ENCODE data around the gene TRAPPC4. TPM values are rescaled to one million over a fixed set of nuclear protein-coding genes. Genes with fewer than 3 reads are reported as not detected.

TRAPPC4 gene
- total RNA-seq, 2 donors from 2014 or later = 72.6 to 73.2 TPM

DNA sequence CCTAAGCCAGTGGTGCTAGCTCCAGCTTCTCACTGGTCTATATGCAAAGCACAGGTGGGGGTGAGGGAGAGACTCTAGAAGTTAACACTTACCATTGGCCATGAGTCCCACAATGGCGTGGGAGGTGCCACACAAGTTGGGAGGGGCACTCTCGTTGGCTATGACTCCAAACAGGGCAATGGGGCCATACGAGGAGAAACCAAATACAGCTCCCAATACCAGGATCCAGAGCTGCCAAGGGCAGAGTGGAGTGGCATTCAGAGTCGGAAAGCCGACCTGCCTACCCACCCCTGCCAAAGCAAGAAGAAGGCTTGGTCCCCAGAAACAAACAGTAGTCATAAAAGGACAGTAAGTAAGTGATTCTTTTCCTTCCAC lies 6.5 kb downstream of the TRAPPC4 start:
- Histone ChIP-seq H3K36me3 (no peaks in the 10 kb centered on the region), H3K27me3 (no peaks in the 10 kb centered on the region), H3K9me3 (no peaks in the 10 kb centered on the region), H3K27ac (no peak overlapping the region), H3K4me1 (peaks cover 7% of the 10 kb centered on the region), H3K4me3 (no peak overlapping the region), H3K9ac (ENCODE audit: low read depth in 2 of 2, low read length in 2 of 2) (no peak overlapping the region)
- intact Hi-C loops (cut with DNase I) = no loop called here
- TF ChIP-seq, protein P1, sequence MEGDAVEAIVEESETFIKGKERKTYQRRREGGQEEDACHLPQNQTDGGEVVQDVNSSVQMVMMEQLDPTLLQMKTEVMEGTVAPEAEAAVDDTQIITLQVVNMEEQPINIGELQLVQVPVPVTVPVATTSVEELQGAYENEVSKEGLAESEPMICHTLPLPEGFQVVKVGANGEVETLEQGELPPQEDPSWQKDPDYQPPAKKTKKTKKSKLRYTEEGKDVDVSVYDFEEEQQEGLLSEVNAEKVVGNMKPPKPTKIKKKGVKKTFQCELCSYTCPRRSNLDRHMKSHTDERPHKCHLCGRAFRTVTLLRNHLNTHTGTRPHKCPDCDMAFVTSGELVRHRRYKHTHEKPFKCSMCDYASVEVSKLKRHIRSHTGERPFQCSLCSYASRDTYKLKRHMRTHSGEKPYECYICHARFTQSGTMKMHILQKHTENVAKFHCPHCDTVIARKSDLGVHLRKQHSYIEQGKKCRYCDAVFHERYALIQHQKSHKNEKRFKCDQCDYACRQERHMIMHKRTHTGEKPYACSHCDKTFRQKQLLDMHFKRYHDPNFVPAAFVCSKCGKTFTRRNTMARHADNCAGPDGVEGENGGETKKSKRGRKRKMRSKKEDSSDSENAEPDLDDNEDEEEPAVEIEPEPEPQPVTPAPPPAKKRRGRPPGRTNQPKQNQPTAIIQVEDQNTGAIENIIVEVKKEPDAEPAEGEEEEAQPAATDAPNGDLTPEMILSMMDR (IDR thresholded peaks at IDR 0.05) = no peak
- no peak for DNase-seq

DNA sequence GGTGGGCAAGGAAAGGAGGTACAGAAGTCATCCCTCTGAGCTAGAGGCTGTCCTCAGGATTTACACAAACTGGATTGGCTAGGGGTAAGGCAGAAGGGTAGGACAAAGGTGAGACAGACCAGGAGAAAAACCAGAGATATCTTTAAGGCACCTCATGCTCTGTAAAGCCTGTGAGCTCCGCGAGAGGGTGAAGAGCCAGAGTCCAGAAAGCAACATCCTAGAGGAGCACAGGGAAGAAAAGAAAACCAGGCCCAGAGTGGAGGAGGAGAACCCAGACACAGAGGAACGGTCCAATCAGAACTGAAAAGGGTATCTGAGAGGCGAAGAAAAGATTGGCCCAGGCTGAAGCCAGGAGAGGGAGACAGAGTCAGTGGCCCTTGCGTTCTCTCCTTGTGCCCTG lies 7.0 kb downstream of the TRAPPC4 start:
- Histone ChIP-seq H3K27ac (no peak overlapping the region), H3K4me3 (no peak overlapping the region), H3K36me3 (no peaks in the 10 kb centered on the region), H3K4me1 (peaks cover 5% of the 10 kb centered on the region), H3K27me3 (no peaks in the 10 kb centered on the region), H3K9ac (ENCODE audit: low read depth in 2 of 2, low read length in 2 of 2) (no peak overlapping the region), H3K9me3 (no peaks in the 10 kb centered on the region)
- intact Hi-C loops (cut with DNase I) = no loop called here
- TF ChIP-seq, protein P1 (IDR thresholded peaks at IDR 0.05) = no peak
- DNase-seq = no peak

DNA sequence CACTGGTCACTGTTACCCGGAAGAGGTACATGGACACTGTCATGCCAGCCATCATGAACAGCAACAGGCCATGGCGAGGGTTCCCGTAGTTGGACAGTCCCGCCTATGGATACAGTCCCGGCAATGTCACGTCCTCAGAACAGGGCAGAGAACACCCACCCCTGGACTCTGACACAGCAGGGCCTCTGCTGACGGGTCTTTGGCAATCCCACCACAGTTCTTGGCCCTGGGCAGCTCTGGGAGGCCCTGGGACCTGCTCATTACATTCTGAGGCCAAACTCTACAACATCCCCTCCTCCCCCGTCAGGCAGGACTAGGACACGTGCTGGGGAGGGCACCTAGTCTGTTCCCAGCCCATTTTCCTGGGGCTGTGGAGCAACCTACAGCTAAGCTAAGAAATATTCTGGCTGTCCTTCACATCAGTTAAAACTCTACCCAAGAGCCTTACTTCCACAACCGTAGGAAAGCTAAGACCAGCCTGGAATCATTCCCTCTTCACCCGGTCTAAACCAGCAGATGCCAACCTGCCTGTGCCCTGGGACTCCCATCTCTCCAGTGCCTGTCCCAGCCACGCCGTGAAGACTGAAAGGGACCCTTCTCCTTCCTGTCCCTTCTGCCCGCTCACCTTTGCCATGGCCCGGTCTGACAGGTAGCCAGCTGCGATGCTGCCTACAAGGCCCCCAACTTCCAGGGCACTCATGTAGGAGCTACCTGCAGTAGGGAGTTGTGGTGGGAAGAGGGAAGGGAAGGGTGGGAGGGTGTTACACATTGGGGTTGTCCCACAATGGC lies 7.6 kb downstream of the TRAPPC4 start:
- no peaks in the 10 kb centered on the region for H3K27me3 ChIP-seq
- H3K27ac ChIP-seq = no peak overlapping the region
- DNase-seq = no peak
- no peaks in the 10 kb centered on the region for H3K9me3 ChIP-seq
- peak overlapping the region in 1 of 2 donors; percentile 0 for H3K9ac ChIP-seq (ENCODE audit: low read depth in 2 of 2, low read length in 2 of 2)
- H3K4me1 ChIP-seq = peaks cover 5% of the 10 kb centered on the region
- H3K4me3 ChIP-seq = no peak overlapping the region
- intact Hi-C loops (cut with DNase I) = no loop called here
- TF ChIP-seq, protein P1 (IDR thresholded peaks at IDR 0.05) = no peak
- no peaks in the 10 kb centered on the region for H3K36me3 ChIP-seq

DNA sequence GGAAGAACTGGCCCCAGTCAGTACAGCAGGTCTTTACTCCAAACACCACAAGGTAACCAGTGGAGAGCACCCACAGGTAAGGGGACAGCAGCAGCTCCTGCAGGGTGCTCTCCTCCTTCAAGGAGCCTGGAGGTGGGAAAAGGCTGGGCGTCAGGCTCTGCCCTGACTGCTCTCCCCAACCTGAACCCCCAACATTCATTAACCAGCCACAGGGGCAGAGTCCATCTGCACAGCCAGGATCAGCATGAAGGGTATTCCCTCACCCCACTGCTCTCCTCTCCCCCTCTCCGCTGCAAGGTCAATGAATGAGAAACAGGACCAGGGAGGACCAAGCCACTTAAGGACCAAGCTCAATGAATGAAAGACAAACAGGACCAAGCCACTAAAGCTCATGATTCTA lies 8.4 kb downstream of the TRAPPC4 start:
- no peaks in the 10 kb centered on the region for H3K9me3 ChIP-seq
- H3K4me1 ChIP-seq = peaks cover 5% of the 10 kb centered on the region
- no peak overlapping the region for H3K4me3 ChIP-seq

DNA sequence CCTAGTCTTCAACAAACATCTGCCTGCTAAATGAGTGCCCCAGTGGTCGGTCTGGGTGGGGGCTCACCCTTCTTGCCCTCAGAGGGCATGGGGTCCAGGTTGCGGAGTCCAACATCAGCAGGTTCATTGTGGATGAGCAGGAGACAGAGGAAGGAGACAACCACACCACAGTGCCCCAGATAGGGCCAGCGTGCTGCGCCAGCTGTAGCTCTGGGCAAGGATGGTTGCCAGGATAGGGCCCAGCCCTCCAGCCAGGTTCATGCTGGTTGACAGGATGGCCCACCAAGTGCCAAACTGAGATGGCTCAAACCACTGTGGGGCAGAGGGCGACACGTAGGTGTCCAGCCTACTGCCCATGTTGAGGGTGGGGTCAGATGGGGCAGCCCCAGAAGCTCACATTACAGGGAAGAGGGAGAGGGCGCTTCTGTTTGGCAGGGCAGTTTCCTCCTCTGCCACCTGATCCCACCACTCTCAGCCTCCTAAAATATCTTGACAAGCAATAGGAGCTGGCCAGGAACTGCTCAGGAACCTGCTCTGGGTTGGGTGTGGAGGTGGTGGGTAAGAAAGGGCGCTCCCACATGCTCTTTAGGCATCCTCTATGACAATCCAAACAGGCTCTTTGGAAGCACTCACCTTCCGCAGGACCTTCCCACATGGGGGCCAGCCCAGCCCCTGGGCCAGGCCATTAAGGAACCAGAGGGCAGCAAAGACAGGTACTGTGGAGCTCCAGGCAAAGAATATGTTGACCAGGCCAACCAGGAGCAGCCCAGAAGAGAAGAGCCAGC lies 9.2 kb downstream of the TRAPPC4 start:
- Histone ChIP-seq H3K27ac (no peak overlapping the region), H3K4me3 (no peak overlapping the region)
- DNase-seq = no peak

More for the DNA sequence above, 8.4 kb downstream of the TRAPPC4 start:
- Histone ChIP-seq H3K27me3 (no peaks in the 10 kb centered on the region), H3K27ac (no peak overlapping the region), H3K36me3 (no peaks in the 10 kb centered on the region), H3K9ac (ENCODE audit: low read depth in 2 of 2, low read length in 2 of 2) (peak overlapping the region in 1 of 2 donors; percentile 4)
- DNase-seq = no peak
- TF ChIP-seq, protein P1 (IDR thresholded peaks at IDR 0.05) = no peak
- intact Hi-C loops (cut with DNase I) = no loop called here

More for the DNA sequence above, 9.2 kb downstream of the TRAPPC4 start:
- H3K4me1 ChIP-seq = peaks cover 5% of the 10 kb centered on the region
- intact Hi-C loops (cut with DNase I) = no loop called here
- peak overlapping the region in 1 of 2 donors; percentile 87 for H3K9ac ChIP-seq (ENCODE audit: low read depth in 2 of 2, low read length in 2 of 2)
- no peaks in the 10 kb centered on the region for H3K9me3 ChIP-seq
- TF ChIP-seq, protein P1 (IDR thresholded peaks at IDR 0.05) = no peak
- H3K36me3 ChIP-seq = no peaks in the 10 kb centered on the region
- H3K27me3 ChIP-seq = no peaks in the 10 kb centered on the region
